ENCODE data around the gene ZFP92. TPM values are rescaled to one million over a fixed set of nuclear protein-coding genes. Genes with fewer than 3 reads are reported as not detected.

ZFP92 gene
- polyA plus RNA-seq, 1 donor from 2014 or later: not detected

GRCh38 chrX:153458476-153458875 lies 47.2 kb downstream of the ZFP92 start:
- Histone ChIP-seq H3F3A (ENCODE audit: insufficient read depth, low read length, poor library complexity, severe bottlenecking) (no peaks in the 10 kb centered on the region), H4K20me1 (ENCODE audit: insufficient read depth) (no peaks in the 10 kb centered on the region), H3K27ac (ENCODE audit: low read length) (no peak overlapping the region), H3K27me3 (ENCODE audit: insufficient read depth, low read depth, low read length) (no peaks in the 10 kb centered on the region), H3K4me2 (ENCODE audit: low read length) (no peak overlapping the region), H3K36me3 (ENCODE audit: insufficient read depth, low read length) (no peaks in the 10 kb centered on the region), H3K9me2 (ENCODE audit: insufficient read depth, low read length) (no peaks in the 10 kb centered on the region), H2AFZ (ENCODE audit: low read depth, low read length) (no peak overlapping the region), H3K9ac (ENCODE audit: low read length) (no peak overlapping the region), H3K9me3 (ENCODE audit: low read length) (no peaks in the 10 kb centered on the region), H3K4me3 (ENCODE audit: low read length) (no peak overlapping the region), H3K79me2 (replicated peaks; ENCODE audit: insufficient read depth, low read length) (no peaks in the 10 kb centered on the region)
- TF ChIP-seq SMC3 (conservative IDR thresholded peaks at IDR 0.05; ENCODE audit: poor library complexity) (no peak), RAD21 (conservative IDR thresholded peaks at IDR 0.05) (no peak)

- no peaks in the 10 kb centered on the region for H3K27me3 ChIP-seq (ENCODE audit: insufficient read depth, low read depth, low read length)
- no peak for TF ChIP-seq TAF1 (IDR thresholded peaks at IDR 0.05; ENCODE audit: low read depth)
- TF ChIP-seq, protein P1, sequence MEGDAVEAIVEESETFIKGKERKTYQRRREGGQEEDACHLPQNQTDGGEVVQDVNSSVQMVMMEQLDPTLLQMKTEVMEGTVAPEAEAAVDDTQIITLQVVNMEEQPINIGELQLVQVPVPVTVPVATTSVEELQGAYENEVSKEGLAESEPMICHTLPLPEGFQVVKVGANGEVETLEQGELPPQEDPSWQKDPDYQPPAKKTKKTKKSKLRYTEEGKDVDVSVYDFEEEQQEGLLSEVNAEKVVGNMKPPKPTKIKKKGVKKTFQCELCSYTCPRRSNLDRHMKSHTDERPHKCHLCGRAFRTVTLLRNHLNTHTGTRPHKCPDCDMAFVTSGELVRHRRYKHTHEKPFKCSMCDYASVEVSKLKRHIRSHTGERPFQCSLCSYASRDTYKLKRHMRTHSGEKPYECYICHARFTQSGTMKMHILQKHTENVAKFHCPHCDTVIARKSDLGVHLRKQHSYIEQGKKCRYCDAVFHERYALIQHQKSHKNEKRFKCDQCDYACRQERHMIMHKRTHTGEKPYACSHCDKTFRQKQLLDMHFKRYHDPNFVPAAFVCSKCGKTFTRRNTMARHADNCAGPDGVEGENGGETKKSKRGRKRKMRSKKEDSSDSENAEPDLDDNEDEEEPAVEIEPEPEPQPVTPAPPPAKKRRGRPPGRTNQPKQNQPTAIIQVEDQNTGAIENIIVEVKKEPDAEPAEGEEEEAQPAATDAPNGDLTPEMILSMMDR (IDR thresholded peaks at IDR 0.05; ENCODE audit: poor library complexity, severe bottlenecking): no peak
- no peak for TF ChIP-seq REST (IDR thresholded peaks at IDR 0.05; ENCODE audit: borderline replicate concordance)
- TF ChIP-seq MXI1 (conservative IDR thresholded peaks at IDR 0.05; ENCODE audit: poor library complexity, severe bottlenecking): no peak
- H3K9me3 ChIP-seq (ENCODE audit: low read length): no peaks in the 10 kb centered on the region
- no peak overlapping the region for H3K9ac ChIP-seq (ENCODE audit: low read length)
- H3F3A ChIP-seq (ENCODE audit: insufficient read depth, low read length, poor library complexity, severe bottlenecking): no peaks in the 10 kb centered on the region
- no peak overlapping the region for H2AFZ ChIP-seq (ENCODE audit: low read depth, low read length)
- H3K36me3 ChIP-seq (ENCODE audit: insufficient read depth, low read length): no peaks in the 10 kb centered on the region
- no peaks in the 10 kb centered on the region for H3K79me2 ChIP-seq (replicated peaks; ENCODE audit: insufficient read depth, low read length)
- H3K27ac ChIP-seq (ENCODE audit: low read length): no peak overlapping the region
- H3K9me2 ChIP-seq (ENCODE audit: insufficient read depth, low read length): no peaks in the 10 kb centered on the region
- H3K4me2 ChIP-seq (ENCODE audit: low read length): no peak overlapping the region
- no peaks in the 10 kb centered on the region for H4K20me1 ChIP-seq (ENCODE audit: insufficient read depth)
- H3K4me3 ChIP-seq (ENCODE audit: low read length): no peak overlapping the region
Measured at GRCh38 chrX:153459986-153460385, 48.7 kb downstream of the ZFP92 start.

- no peak overlapping the region for H3K4me2 ChIP-seq (ENCODE audit: low read length)
- no peaks in the 10 kb centered on the region for H4K20me1 ChIP-seq (ENCODE audit: insufficient read depth)
- H3K9ac ChIP-seq (ENCODE audit: low read length): no peak overlapping the region
- H3F3A ChIP-seq (ENCODE audit: insufficient read depth, low read length, poor library complexity, severe bottlenecking): no peaks in the 10 kb centered on the region
- H3K9me2 ChIP-seq (ENCODE audit: insufficient read depth, low read length): no peaks in the 10 kb centered on the region
- no peak overlapping the region for H2AFZ ChIP-seq (ENCODE audit: low read depth, low read length)
- no peaks in the 10 kb centered on the region for H3K79me2 ChIP-seq (replicated peaks; ENCODE audit: insufficient read depth, low read length)
- H3K9me3 ChIP-seq (ENCODE audit: low read length): no peaks in the 10 kb centered on the region
- no peak overlapping the region for H3K4me3 ChIP-seq (ENCODE audit: low read length)
- no peaks in the 10 kb centered on the region for H3K27me3 ChIP-seq (ENCODE audit: insufficient read depth, low read depth, low read length)
- no peaks in the 10 kb centered on the region for H3K36me3 ChIP-seq (ENCODE audit: insufficient read depth, low read length)
- TF ChIP-seq EZH2 (IDR thresholded peaks at IDR 0.05; ENCODE audit: borderline replicate concordance, insufficient read depth, low read length, poor library complexity, severe bottlenecking) (no peak), TAF1 (IDR thresholded peaks at IDR 0.05; ENCODE audit: low read depth) (no peak), EP300 (conservative IDR thresholded peaks at IDR 0.05; ENCODE audit: poor library complexity, severe bottlenecking) (no peak), REST (IDR thresholded peaks at IDR 0.05; ENCODE audit: borderline replicate concordance) (no peak), SMC3 (conservative IDR thresholded peaks at IDR 0.05; ENCODE audit: poor library complexity) (peak; percentile 65), POLR2AphosphoS5 (IDR thresholded peaks at IDR 0.05) (no peak), MXI1 (conservative IDR thresholded peaks at IDR 0.05; ENCODE audit: poor library complexity, severe bottlenecking) (no peak), RAD21 (conservative IDR thresholded peaks at IDR 0.05) (peak; percentile 35)
- TF ChIP-seq, protein P1 (IDR thresholded peaks at IDR 0.05; ENCODE audit: poor library complexity, severe bottlenecking): peak; percentile 61
- no peak overlapping the region for H3K27ac ChIP-seq (ENCODE audit: low read length)
Measured at GRCh38 chrX:153460826-153461225, 49.6 kb downstream of the ZFP92 start.

All from neural cell (in vitro differentiated cells).